ENCODE data around the gene NRG2. TPM values are rescaled to one million over a fixed set of nuclear protein-coding genes. Genes with fewer than 3 reads are reported as not detected.

The NRG2 gene
- total RNA-seq, 2 experiments from 2014 or later, result not detected

GRCh38 chr5:139974661-139975060, 68.4 kb downstream of the NRG2 start:
- no peak overlapping the region for H3K27ac Mint-ChIP-seq
- ChIA-PET CTCF (interaction anchor here (0.6 kb wide), 1 partner anchor 1586 kb away, joined by 3 read pairs; no protein-coding TSS in a partner anchor), POLR2A (no interaction called here)
- no peaks in the 10 kb centered on the region for H3K36me3 Mint-ChIP-seq (ENCODE audit: low read depth)
- H3K4me1 Mint-ChIP-seq, result no peaks in the 10 kb centered on the region
- DNase-seq, result no peak
- H3K4me3 Mint-ChIP-seq, result no peak overlapping the region
- H3K27me3 Mint-ChIP-seq, result peaks cover 28% of the 10 kb centered on the region
- H3K9me3 Mint-ChIP-seq, result no peaks in the 10 kb centered on the region

GRCh38 chr5:139971202-139971725, 71.8 kb downstream of the NRG2 start:
- ChIA-PET CTCF (interaction anchor here (1.2 to 4.5 kb wide), 2 partner anchors 173 to 184 kb away, joined by 3 to 53 read pairs; no protein-coding TSS in a partner anchor), POLR2A (no interaction called here)
- Mint-ChIP-seq H3K27ac (no peak overlapping the region), H3K4me1 (peaks cover 4% of the 10 kb centered on the region), H3K27me3 (peaks cover 23% of the 10 kb centered on the region), H3K36me3 (ENCODE audit: low read depth) (no peaks in the 10 kb centered on the region), H3K9me3 (no peaks in the 10 kb centered on the region), H3K4me3 (no peak overlapping the region)
- no peak for DNase-seq

GRCh38 chr5:139969318-139969717, 73.8 kb downstream of the NRG2 start:
- H3K27me3 Mint-ChIP-seq, result peaks cover 23% of the 10 kb centered on the region
- H3K36me3 Mint-ChIP-seq (ENCODE audit: low read depth), result no peaks in the 10 kb centered on the region
- no peaks in the 10 kb centered on the region for H3K9me3 Mint-ChIP-seq
- ChIA-PET CTCF (interaction anchor here (0.6 to 4.5 kb wide), 34 partner anchors 9 to 334 kb away, joined by 3 to 53 read pairs (median 4); no protein-coding TSS in a partner anchor), POLR2A (no interaction called here)
- DNase-seq, result no peak
- no peak overlapping the region for H3K4me3 Mint-ChIP-seq
- peaks cover 4% of the 10 kb centered on the region for H3K4me1 Mint-ChIP-seq
- no peak overlapping the region for H3K27ac Mint-ChIP-seq

GRCh38 chr5:139968547-139969261, 74.4 kb downstream of the NRG2 start:
- H3K27me3 Mint-ChIP-seq, result peaks cover 25% of the 10 kb centered on the region
- no peak overlapping the region for H3K4me3 Mint-ChIP-seq
- POLR2A ChIA-PET, result no interaction called here
- H3K9me3 Mint-ChIP-seq, result no peaks in the 10 kb centered on the region
- DNase-seq, result peak; percentile 90
- H3K4me1 Mint-ChIP-seq, result peaks cover 4% of the 10 kb centered on the region
- CTCF ChIA-PET, result interaction anchor here (0.6 to 4.5 kb wide), 37 partner anchors 8 to 544 kb away, joined by 3 to 53 read pairs (median 4); no protein-coding TSS in a partner anchor
- H3K36me3 Mint-ChIP-seq (ENCODE audit: low read depth), result no peaks in the 10 kb centered on the region
- no peak overlapping the region for H3K27ac Mint-ChIP-seq

- Mint-ChIP-seq H3K9me3 (no peaks in the 10 kb centered on the region), H3K27ac (no peak overlapping the region), H3K27me3 (peaks cover 21% of the 10 kb centered on the region), H3K36me3 (ENCODE audit: low read depth) (no peaks in the 10 kb centered on the region), H3K4me3 (no peak overlapping the region), H3K4me1 (peaks cover 4% of the 10 kb centered on the region)
- CTCF ChIA-PET, result interaction anchor here (1.0 to 4.5 kb wide), 5 partner anchors 11 to 180 kb away, joined by 3 to 53 read pairs (median 25); no protein-coding TSS in a partner anchor
- DNase-seq, result no peak
- POLR2A ChIA-PET, result no interaction called here
Observed at GRCh38 chr5:139967353-139967752, 75.7 kb downstream of the NRG2 start.

- no peaks in the 10 kb centered on the region for H3K9me3 Mint-ChIP-seq
- ChIA-PET CTCF (interaction anchor here (0.7 to 1.3 kb wide), 5 partner anchors 9 to 202 kb away, joined by 3 to 5 read pairs (median 3); no protein-coding TSS in a partner anchor), POLR2A (no interaction called here)
- no peak for DNase-seq
- no peaks in the 10 kb centered on the region for H3K36me3 Mint-ChIP-seq (ENCODE audit: low read depth)
- H3K4me1 Mint-ChIP-seq, result peaks cover 4% of the 10 kb centered on the region
- H3K27me3 Mint-ChIP-seq, result peaks cover 21% of the 10 kb centered on the region
- H3K4me3 Mint-ChIP-seq, result no peak overlapping the region
- H3K27ac Mint-ChIP-seq, result no peak overlapping the region
Observed at GRCh38 chr5:139966856-139967255, 76.2 kb downstream of the NRG2 start.

GRCh38 chr5:139964994-139965565, 78.0 kb downstream of the NRG2 start:
- H3K36me3 Mint-ChIP-seq (ENCODE audit: low read depth), result no peaks in the 10 kb centered on the region
- no peak overlapping the region for H3K27ac Mint-ChIP-seq
- H3K27me3 Mint-ChIP-seq, result peaks cover 14% of the 10 kb centered on the region
- peaks cover 4% of the 10 kb centered on the region for H3K4me1 Mint-ChIP-seq
- no peaks in the 10 kb centered on the region for H3K9me3 Mint-ChIP-seq
- H3K4me3 Mint-ChIP-seq, result no peak overlapping the region
- no peak for DNase-seq
- CTCF ChIA-PET, result interaction anchor here (1.1 to 1.6 kb wide), 2 partner anchors 178 to 199 kb away, joined by 3 to 4 read pairs; no protein-coding TSS in a partner anchor
- POLR2A ChIA-PET, result no interaction called here

- H3K27me3 Mint-ChIP-seq, result peaks cover 8% of the 10 kb centered on the region
- no peaks in the 10 kb centered on the region for H3K36me3 Mint-ChIP-seq (ENCODE audit: low read depth)
- H3K9me3 Mint-ChIP-seq, result no peaks in the 10 kb centered on the region
- H3K4me3 Mint-ChIP-seq, result no peak overlapping the region
- POLR2A ChIA-PET, result no interaction called here
- CTCF ChIA-PET, result interaction anchor here (0.7 to 1.6 kb wide), 4 partner anchors 66 to 199 kb away, joined by 3 to 4 read pairs (median 3); no protein-coding TSS in a partner anchor
- DNase-seq, result no peak
- peaks cover 4% of the 10 kb centered on the region for H3K4me1 Mint-ChIP-seq
- no peak overlapping the region for H3K27ac Mint-ChIP-seq
Observed at GRCh38 chr5:139964266-139964993, 78.7 kb downstream of the NRG2 start.

GRCh38 chr5:139962445-139962844, 80.7 kb downstream of the NRG2 start:
- no peaks in the 10 kb centered on the region for H3K4me1 Mint-ChIP-seq
- no peak for DNase-seq
- H3K4me3 Mint-ChIP-seq, result no peak overlapping the region
- no peak overlapping the region for H3K27ac Mint-ChIP-seq
- H3K9me3 Mint-ChIP-seq, result no peaks in the 10 kb centered on the region
- ChIA-PET POLR2A (no interaction called here), CTCF (no interaction called here)
- H3K36me3 Mint-ChIP-seq (ENCODE audit: low read depth), result no peaks in the 10 kb centered on the region
- peaks cover 2% of the 10 kb centered on the region for H3K27me3 Mint-ChIP-seq

GRCh38 chr5:139961435-139962157, 81.5 kb downstream of the NRG2 start:
- Mint-ChIP-seq H3K27ac (no peak overlapping the region), H3K27me3 (peaks cover 2% of the 10 kb centered on the region), H3K4me1 (no peaks in the 10 kb centered on the region), H3K9me3 (no peaks in the 10 kb centered on the region), H3K4me3 (no peak overlapping the region), H3K36me3 (ENCODE audit: low read depth) (no peaks in the 10 kb centered on the region)
- CTCF ChIA-PET, result interaction anchor here (0.9 to 2.2 kb wide), 2 partner anchors 7 to 186 kb away, joined by 5 to 7 read pairs; no protein-coding TSS in a partner anchor
- POLR2A ChIA-PET, result no interaction called here
- no peak for DNase-seq

- POLR2A ChIA-PET, result no interaction called here
- Mint-ChIP-seq H3K27ac (no peak overlapping the region), H3K4me3 (no peak overlapping the region), H3K9me3 (no peaks in the 10 kb centered on the region), H3K27me3 (peaks cover 2% of the 10 kb centered on the region), H3K4me1 (no peaks in the 10 kb centered on the region), H3K36me3 (ENCODE audit: low read depth) (no peaks in the 10 kb centered on the region)
- DNase-seq, result no peak
- CTCF ChIA-PET, result interaction anchor here (0.9 to 2.2 kb wide), 2 partner anchors 8 to 185 kb away, joined by 5 to 7 read pairs; no protein-coding TSS in a partner anchor
Observed at GRCh38 chr5:139960723-139961383, 82.2 kb downstream of the NRG2 start.

All from activated CD4-positive, alpha-beta T cell treated with anti-CD3 and anti-CD28 coated beads, Interleukin-2, amount 10 ng/mL, durations not matched to agents 7 days and 5 days (primary cell).